ENCODE results near the gene FUT3. TPM values are rescaled to one million over a fixed set of nuclear protein-coding genes. Genes with fewer than 3 reads are reported as not detected.

The FUT3 gene
- total and polyA plus RNA-seq, 2 of the 4 experiments (the other 2 are of a cell fraction): not detected

DNA sequence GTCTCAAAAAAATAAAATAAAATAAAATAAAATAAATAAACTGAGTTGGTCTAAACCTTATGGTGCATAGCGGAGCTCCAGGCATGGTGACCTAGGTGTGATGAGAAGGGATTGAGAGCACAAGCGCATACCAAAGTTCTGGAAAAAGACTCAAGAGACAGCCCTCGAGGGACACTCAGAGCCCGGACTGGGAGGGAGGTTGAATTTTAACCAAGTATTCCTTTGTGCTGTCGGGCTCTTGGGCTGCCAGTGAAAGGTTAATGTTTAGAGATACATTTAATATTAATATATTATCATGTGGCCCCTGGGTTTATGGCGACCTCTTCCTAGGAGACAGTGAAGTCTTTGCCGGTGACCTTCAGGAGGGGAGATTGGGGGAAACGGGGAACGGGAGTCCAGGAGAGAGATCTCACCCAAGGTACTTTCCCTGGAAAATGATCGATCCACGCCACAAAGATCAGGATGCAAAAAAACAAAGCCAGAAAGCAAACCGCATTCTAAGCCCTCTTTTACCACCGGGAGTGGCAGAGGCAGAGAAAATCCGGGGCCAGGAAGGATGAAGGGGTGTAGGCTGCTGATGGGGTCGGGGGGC is 13.4 kb downstream of the FUT3 start:
- H2BK15ac ChIP-seq (ENCODE audit: low read depth, low read length): no peak overlapping the region
- no peak overlapping the region for H3K27ac ChIP-seq (ENCODE audit: insufficient read depth, low read length)
- H3K56ac ChIP-seq (ENCODE audit: extremely low read depth, insufficient read depth, low read length): no peak overlapping the region
- no peak overlapping the region for H2AK5ac ChIP-seq (ENCODE audit: low read depth, low read length)
- no peaks in the 10 kb centered on the region for H3K9me3 ChIP-seq (ENCODE audit: control insufficient read depth, insufficient read depth, low read length)
- no peaks in the 10 kb centered on the region for H3K4me1 ChIP-seq (ENCODE audit: control insufficient read depth, insufficient read depth, low read length)
- intact Hi-C loops (cut with micrococcal nuclease): no loop called here
- H2AFZ ChIP-seq (replicated peaks; ENCODE audit: low read length, poor library complexity): no peak overlapping the region
- dilution Hi-C loops (cut with HindIII; ENCODE audit: low sequenced_read_pairs, unreplicated experiment): no loop called here
- WGBS, 2 experiments (ENCODE audit: extremely low coverage in 2 of 2, insufficient read length in 1 of 2): no CpG with 5 or more reads among the region's 15 CpGs
- CTCF ChIA-PET: no interaction called here
- DNase-seq (no peak), ATAC-seq (ENCODE audit: low read depth) (no peak)
- no peak overlapping the region for H4K5ac ChIP-seq (ENCODE audit: low read depth, low read length)
- no peak overlapping the region for H3K18ac ChIP-seq (ENCODE audit: low read depth, low read length)
- in situ Hi-C loops (cut with MboI; ENCODE audit: low sequenced_read_pairs): no loop called here
- H3K9ac ChIP-seq (ENCODE audit: low read depth, low read length): no peak overlapping the region
- H3K4ac ChIP-seq (ENCODE audit: low read depth, low read length): no peak overlapping the region
- POLR2A ChIA-PET (ENCODE audit: unreplicated experiment): no interaction called here
- H3K27me3 ChIP-seq (ENCODE audit: control insufficient read depth, insufficient read depth, low read length): peaks cover 9% of the 10 kb centered on the region; the same call in 1 of the 2 replicates
- H2BK120ac ChIP-seq (ENCODE audit: low read depth, low read length): no peak overlapping the region
- no peaks in the 10 kb centered on the region for H3K36me3 ChIP-seq (ENCODE audit: control insufficient read depth, insufficient read depth, low read length)
- no peak overlapping the region for H3K14ac ChIP-seq (replicated peaks; ENCODE audit: low read depth, low read length)
- no peak overlapping the region for H3K23ac ChIP-seq (ENCODE audit: low read depth, low read length)
- no peak overlapping the region for H2BK20ac ChIP-seq (ENCODE audit: low read depth, low read length)
- no peaks in the 10 kb centered on the region for H3K79me1 ChIP-seq (ENCODE audit: low read depth in 1 of 2, low read length in 2 of 2)
- TF ChIP-seq, protein P1, sequence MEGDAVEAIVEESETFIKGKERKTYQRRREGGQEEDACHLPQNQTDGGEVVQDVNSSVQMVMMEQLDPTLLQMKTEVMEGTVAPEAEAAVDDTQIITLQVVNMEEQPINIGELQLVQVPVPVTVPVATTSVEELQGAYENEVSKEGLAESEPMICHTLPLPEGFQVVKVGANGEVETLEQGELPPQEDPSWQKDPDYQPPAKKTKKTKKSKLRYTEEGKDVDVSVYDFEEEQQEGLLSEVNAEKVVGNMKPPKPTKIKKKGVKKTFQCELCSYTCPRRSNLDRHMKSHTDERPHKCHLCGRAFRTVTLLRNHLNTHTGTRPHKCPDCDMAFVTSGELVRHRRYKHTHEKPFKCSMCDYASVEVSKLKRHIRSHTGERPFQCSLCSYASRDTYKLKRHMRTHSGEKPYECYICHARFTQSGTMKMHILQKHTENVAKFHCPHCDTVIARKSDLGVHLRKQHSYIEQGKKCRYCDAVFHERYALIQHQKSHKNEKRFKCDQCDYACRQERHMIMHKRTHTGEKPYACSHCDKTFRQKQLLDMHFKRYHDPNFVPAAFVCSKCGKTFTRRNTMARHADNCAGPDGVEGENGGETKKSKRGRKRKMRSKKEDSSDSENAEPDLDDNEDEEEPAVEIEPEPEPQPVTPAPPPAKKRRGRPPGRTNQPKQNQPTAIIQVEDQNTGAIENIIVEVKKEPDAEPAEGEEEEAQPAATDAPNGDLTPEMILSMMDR (conservative IDR thresholded peaks at IDR 0.05; ENCODE audit: low read depth, low read length): no peak
- TF ChIP-seq FOS (IDR thresholded peaks at IDR 0.05; ENCODE audit: low read depth, low read length) (no peak), NFE2L2 (IDR thresholded peaks at IDR 0.05; ENCODE audit: low read depth, low read length) (no peak), CHD1 (IDR thresholded peaks at IDR 0.05; ENCODE audit: low read depth, low read length) (no peak), MXI1 (IDR thresholded peaks at IDR 0.05; ENCODE audit: borderline replicate concordance, low read depth, low read length) (no peak), BHLHE40 (IDR thresholded peaks at IDR 0.05; ENCODE audit: low read depth, low read length) (no peak), MAZ (IDR thresholded peaks at IDR 0.05; ENCODE audit: borderline replicate concordance, low read depth, low read length) (no peak), MAFK (IDR thresholded peaks at IDR 0.05; ENCODE audit: low read depth, low read length) (no peak), POLR2A (IDR thresholded peaks at IDR 0.05; ENCODE audit: low read depth, low read length) (no peak), RCOR1 (IDR thresholded peaks at IDR 0.05; ENCODE audit: insufficient replicate concordance, low read length) (no peak)
- TF ChIP-seq, protein P2, sequence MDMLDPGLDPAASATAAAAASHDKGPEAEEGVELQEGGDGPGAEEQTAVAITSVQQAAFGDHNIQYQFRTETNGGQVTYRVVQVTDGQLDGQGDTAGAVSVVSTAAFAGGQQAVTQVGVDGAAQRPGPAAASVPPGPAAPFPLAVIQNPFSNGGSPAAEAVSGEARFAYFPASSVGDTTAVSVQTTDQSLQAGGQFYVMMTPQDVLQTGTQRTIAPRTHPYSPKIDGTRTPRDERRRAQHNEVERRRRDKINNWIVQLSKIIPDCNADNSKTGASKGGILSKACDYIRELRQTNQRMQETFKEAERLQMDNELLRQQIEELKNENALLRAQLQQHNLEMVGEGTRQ (IDR thresholded peaks at IDR 0.05; ENCODE audit: low read depth, low read length): no peak
- TF ChIP-seq, protein P3, sequence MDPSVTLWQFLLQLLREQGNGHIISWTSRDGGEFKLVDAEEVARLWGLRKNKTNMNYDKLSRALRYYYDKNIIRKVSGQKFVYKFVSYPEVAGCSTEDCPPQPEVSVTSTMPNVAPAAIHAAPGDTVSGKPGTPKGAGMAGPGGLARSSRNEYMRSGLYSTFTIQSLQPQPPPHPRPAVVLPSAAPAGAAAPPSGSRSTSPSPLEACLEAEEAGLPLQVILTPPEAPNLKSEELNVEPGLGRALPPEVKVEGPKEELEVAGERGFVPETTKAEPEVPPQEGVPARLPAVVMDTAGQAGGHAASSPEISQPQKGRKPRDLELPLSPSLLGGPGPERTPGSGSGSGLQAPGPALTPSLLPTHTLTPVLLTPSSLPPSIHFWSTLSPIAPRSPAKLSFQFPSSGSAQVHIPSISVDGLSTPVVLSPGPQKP (IDR thresholded peaks at IDR 0.05; ENCODE audit: borderline replicate concordance, low read depth, low read length): no peak
- H4K91ac ChIP-seq (ENCODE audit: insufficient read depth, low read depth, low read length): no peak overlapping the region
- H2BK5ac ChIP-seq (ENCODE audit: low read depth, low read length, poor library complexity, severe bottlenecking): no peak overlapping the region
- no peaks in the 10 kb centered on the region for H4K20me1 ChIP-seq (ENCODE audit: insufficient read depth, low read length)
- H4K8ac ChIP-seq (ENCODE audit: low read depth in 2 of 2, low read length in 2 of 2): no peak overlapping the region
- no peak overlapping the region for H3K4me3 ChIP-seq (ENCODE audit: insufficient read depth, low read depth, low read length)
- H3K9me1 ChIP-seq (ENCODE audit: insufficient read depth, low read length): no peaks in the 10 kb centered on the region
- BruUV-seq (replicated peaks): no TSS peak
- no peak overlapping the region for H3K4me2 ChIP-seq (ENCODE audit: low read depth, low read length)
- no peak overlapping the region for H2AK9ac ChIP-seq (replicated peaks; ENCODE audit: low read depth, low read length, poor library complexity)
